GM12878 (cell line): ENCODE data around the gene MKRN2. TPM values are rescaled to one million over a fixed set of nuclear protein-coding genes. Genes with fewer than 3 reads are reported as not detected.
A peak's percentile ranks its signal among the peaks of the same experiment; 100 is the strongest.

Experiments used
- ATAC-seq: fragments of 200-7000 bp; cut with Tn5 transposase; 3 replicates; pipeline ENCODE4 v1.9.1; 2020; ENCODE audit warnings: mild to moderate bottlenecking, moderate library complexity
- BruUV-seq: library from RNA; stranded (reverse); fragments of 400-500 nt; replicated peaks from 2 replicates; lab custom pipeline; 2021; lab: Mats Ljungman, UMichigan
- CTCF ChIA-PET: fragments of 300-600 bp; sonication (Branson Sonifier 250); formaldehyde crosslinking; extraction: SDS; loops from one replicate; lab custom pipeline; 2021; ENCODE audit warnings: inconsistent platforms; lab: Yijun Ruan, JAX
- POLR2A ChIA-PET: fragments of 350-600 bp; formaldehyde crosslinking; extraction: SDS; loops from one replicate; lab custom pipeline; 2021; ENCODE audit warnings: inconsistent platforms; lab: Charles Lee
- RAD21 ChIA-PET: fragments of 300-600 bp; sonication (Branson Sonifier 250); formaldehyde crosslinking; loops from one replicate; lab custom pipeline; 2023; ENCODE audit warnings: antibody characterized with exemption; ENCODE audit not compliant: unreplicated experiment; lab: Charles Lee
- SMC1A ChIA-PET: fragments of 300-600 bp; sonication (Branson Sonifier 250); formaldehyde crosslinking; loops from one replicate; lab custom pipeline; 2023; ENCODE audit not compliant: unreplicated experiment, uncharacterized antibody; lab: Charles Lee
- DNase-seq: peaks from one replicate; pipeline ENCODE4 v3.0.0-alpha.2; 2011; ENCODE audit warnings: low read depth, low spot score
- FAIRE-seq: peaks from 3 replicates; lab custom pipeline; 2011; peaks lifted over from hg19 to GRCh38; lab: Jason Lieb, UNC
- H2AFZ ChIP-seq: 2 replicates; pipeline ENCODE4 v1.6.0; 2011; ENCODE audit warnings: low read depth, low read length, control low read depth; ENCODE audit not compliant: control insufficient read depth
- H3K27ac ChIP-seq: 2 replicates; pipeline ENCODE4 v1.5.1; 2011; ENCODE audit warnings: control low read depth; ENCODE audit not compliant: control insufficient read depth, insufficient read depth
- H3K27me3 ChIP-seq, 2 experiments: replicated peaks in 1 of 2; 2 replicates each; pipeline versions ENCODE4 v1.6.0 to v1.6.1; 2011; ENCODE audit warnings: low read length in 1 of 2; ENCODE audit not compliant: control insufficient read depth in 2 of 2, insufficient read depth in 2 of 2
- H3K36me3 ChIP-seq, 2 experiments: 2 replicates each; pipeline ENCODE4 v1.5.1; 2011; ENCODE audit warnings: low read length in 1 of 2; ENCODE audit not compliant: control insufficient read depth in 2 of 2, insufficient read depth in 2 of 2
- H3K4me1 ChIP-seq: 2 replicates; pipeline ENCODE4 v1.6.1; 2011; ENCODE audit warnings: mild to moderate bottlenecking, low read length, moderate library complexity, mixed read lengths; ENCODE audit not compliant: control insufficient read depth, insufficient read depth
- H3K4me2 ChIP-seq: 2 replicates; pipeline ENCODE4 v1.6.0; 2011; ENCODE audit warnings: control low read depth; ENCODE audit not compliant: control insufficient read depth, insufficient read depth
- H3K4me3 ChIP-seq: fragments of 200-600 bp; sonication (generic); 2 replicates; pipeline ENCODE4 v1.5.1; 2016
- H3K79me2 ChIP-seq: 2 replicates; pipeline ENCODE4 v1.6.0; 2011; ENCODE audit warnings: low read length; ENCODE audit not compliant: control insufficient read depth, insufficient read depth
- H3K9ac ChIP-seq: 2 replicates; pipeline ENCODE4 v1.8.0; 2011; ENCODE audit warnings: low read length, control low read depth, mixed read lengths; ENCODE audit not compliant: control insufficient read depth, insufficient read depth
- H3K9me3 ChIP-seq: replicated peaks from 3 replicates; pipeline ENCODE4 v1.5.1; 2011; ENCODE audit warnings: mild to moderate bottlenecking, low read length; ENCODE audit not compliant: control insufficient read depth, insufficient read depth
- H4K20me1 ChIP-seq: 2 replicates; pipeline ENCODE4 v1.6.0; 2011; ENCODE audit not compliant: control insufficient read depth, insufficient read depth
- ASH2L ChIP-seq: fragments of 300-600, 200-600 bp; sonication (generic); IDR thresholded peaks from 2 replicates; pipeline ENCODE4 v1.6.1; 2017; ENCODE audit warnings: low read depth, mild to moderate bottlenecking, borderline replicate concordance
- BRCA1 ChIP-seq: IDR thresholded peaks from 2 replicates; pipeline ENCODE4 v1.6.1; 2011; ENCODE audit warnings: low read depth, low read length, improper control_type of control experiment
- DPF2 ChIP-seq: fragments of 450-650 bp; IDR thresholded peaks from 2 replicates; pipeline ENCODE4 v1.6.1; 2017; ENCODE audit warnings: mild to moderate bottlenecking
- MTA3 ChIP-seq: IDR thresholded peaks from 2 replicates; pipeline ENCODE4 v1.6.1; 2012; ENCODE audit warnings: low read length, inconsistent platforms, borderline replicate concordance
- PML ChIP-seq: IDR thresholded peaks from 2 replicates; pipeline ENCODE4 v1.6.1; 2012; ENCODE audit warnings: low read length, inconsistent platforms
- SUZ12 ChIP-seq: fragments of 200-600 bp; sonication (generic); IDR thresholded peaks from one replicate; pipeline ENCODE4 v1.6.1; 2018; ENCODE audit warnings: antibody characterized with exemption, mild to moderate bottlenecking; ENCODE audit not compliant: unreplicated experiment
- ZBED1 ChIP-seq: IDR thresholded peaks from 2 replicates; pipeline ENCODE4 v1.6.1; 2016; ENCODE audit warnings: borderline replicate concordance
- WGBS: methylation state at CpG from one replicate; pipeline ENCODE4 v1.1.6; 2016; ENCODE audit warnings: low lambda C conversion rate; ENCODE audit not compliant: insufficient replicate concordance, insufficient coverage; ENCODE audit errors: missing lambda C conversion rate; 5-methylcytosine and 5-hydroxymethylcytosine counted together
- in situ Hi-C: fragments of 300-500 bp; cut with MboI; formaldehyde crosslinking; loops from 9 replicates; pipeline ENCODE4 v1.14.3; 2018; ENCODE audit warnings: mixed read lengths
- intact Hi-C: fragments of 100-400 bp; cut with micrococcal nuclease; formaldehyde crosslinking; loops from one replicate; pipeline ENCODE4 v1.14.2; 2022; ENCODE audit not compliant: unreplicated experiment
- polyA plus RNA-seq, 11 experiments: library from polyadenylated mRNA; depleted of rRNA in 4 of 11; unstranded in 6 of 11; stranded (reverse) in 5 of 11; fragments of >200 nt; fragmentation: Nextera tagmentation in 4 of 11; fragmentation: Illumina TruSeq in 1 of 11; extraction: Ambion mirVana in 4 of 11; extraction: Trizol in 1 of 11; gene quantifications; 1 replicate in 1 of 11; 2 replicates in 10 of 11; pipeline versions ENCODE4 v1.2.1 to v1.2.3, GENCODE V29; 2011 to 2016; ENCODE audit warnings: inconsistent platforms in 2 of 11, missing spikeins in 2 of 11, low read depth in 1 of 11
- total RNA-seq, 4 experiments: library from RNA; depleted of rRNA in 3 of 4; stranded (reverse); fragments of >200 nt in 3 of 4; fragmentation: Illumina TruSeq in 1 of 4; extraction: Trizol in 1 of 4; gene quantifications; 2 replicates each; pipeline versions ENCODE4 v1.2.1 to v1.2.3, GENCODE V29; 2013 to 2021
- TF ChIP-seq, protein P1 (sequence below): fragments of 450-650 bp; IDR thresholded peaks from 2 replicates; pipeline ENCODE4 v1.6.1; 2016; ENCODE audit warnings: mild to moderate bottlenecking
- TF ChIP-seq, protein P2 (sequence below): fragments of 450-650 bp; formaldehyde crosslinking; IDR thresholded peaks from 2 replicates; pipeline ENCODE4 v1.5.0; 2022; ENCODE audit warnings: mild to moderate bottlenecking, missing genetic modification characterization

The MKRN2 gene
- total and polyA plus RNA-seq, 10 of the 15 experiments (the other 5 are each of a cell fraction or from before 2014, with no cell fraction given): 15.4 to 40.7 (median 34.4) TPM

DNA sequence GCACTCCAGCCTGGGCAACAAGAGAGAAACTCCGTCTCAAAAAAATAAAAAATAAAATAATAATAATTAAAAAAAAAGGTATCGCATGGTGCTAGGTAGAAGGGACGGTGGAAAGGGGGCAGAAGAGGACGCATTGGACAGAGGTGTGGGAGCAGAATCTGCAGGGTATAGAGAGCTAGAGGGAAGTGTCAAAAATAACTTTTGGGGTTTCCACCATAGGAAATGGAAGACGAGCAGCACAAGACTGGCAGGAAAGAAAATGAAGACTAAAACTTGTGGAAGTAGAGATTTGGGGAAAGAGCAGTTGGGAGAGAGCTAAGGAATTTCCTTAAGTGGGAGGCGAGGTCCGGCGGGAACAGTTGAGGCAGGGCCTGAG is 585 bp upstream of the MKRN2 start (continued):
- TF ChIP-seq, protein P1, sequence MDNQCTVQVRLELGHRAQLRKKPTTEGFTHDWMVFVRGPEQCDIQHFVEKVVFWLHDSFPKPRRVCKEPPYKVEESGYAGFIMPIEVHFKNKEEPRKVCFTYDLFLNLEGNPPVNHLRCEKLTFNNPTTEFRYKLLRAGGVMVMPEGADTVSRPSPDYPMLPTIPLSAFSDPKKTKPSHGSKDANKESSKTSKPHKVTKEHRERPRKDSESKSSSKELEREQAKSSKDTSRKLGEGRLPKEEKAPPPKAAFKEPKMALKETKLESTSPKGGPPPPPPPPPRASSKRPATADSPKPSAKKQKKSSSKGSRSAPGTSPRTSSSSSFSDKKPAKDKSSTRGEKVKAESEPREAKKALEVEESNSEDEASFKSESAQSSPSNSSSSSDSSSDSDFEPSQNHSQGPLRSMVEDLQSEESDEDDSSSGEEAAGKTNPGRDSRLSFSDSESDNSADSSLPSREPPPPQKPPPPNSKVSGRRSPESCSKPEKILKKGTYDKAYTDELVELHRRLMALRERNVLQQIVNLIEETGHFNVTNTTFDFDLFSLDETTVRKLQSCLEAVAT: 0 out of 2 replicates have a peak, but pooled peaks have one; percentile 7
- TF ChIP-seq, protein P2, sequence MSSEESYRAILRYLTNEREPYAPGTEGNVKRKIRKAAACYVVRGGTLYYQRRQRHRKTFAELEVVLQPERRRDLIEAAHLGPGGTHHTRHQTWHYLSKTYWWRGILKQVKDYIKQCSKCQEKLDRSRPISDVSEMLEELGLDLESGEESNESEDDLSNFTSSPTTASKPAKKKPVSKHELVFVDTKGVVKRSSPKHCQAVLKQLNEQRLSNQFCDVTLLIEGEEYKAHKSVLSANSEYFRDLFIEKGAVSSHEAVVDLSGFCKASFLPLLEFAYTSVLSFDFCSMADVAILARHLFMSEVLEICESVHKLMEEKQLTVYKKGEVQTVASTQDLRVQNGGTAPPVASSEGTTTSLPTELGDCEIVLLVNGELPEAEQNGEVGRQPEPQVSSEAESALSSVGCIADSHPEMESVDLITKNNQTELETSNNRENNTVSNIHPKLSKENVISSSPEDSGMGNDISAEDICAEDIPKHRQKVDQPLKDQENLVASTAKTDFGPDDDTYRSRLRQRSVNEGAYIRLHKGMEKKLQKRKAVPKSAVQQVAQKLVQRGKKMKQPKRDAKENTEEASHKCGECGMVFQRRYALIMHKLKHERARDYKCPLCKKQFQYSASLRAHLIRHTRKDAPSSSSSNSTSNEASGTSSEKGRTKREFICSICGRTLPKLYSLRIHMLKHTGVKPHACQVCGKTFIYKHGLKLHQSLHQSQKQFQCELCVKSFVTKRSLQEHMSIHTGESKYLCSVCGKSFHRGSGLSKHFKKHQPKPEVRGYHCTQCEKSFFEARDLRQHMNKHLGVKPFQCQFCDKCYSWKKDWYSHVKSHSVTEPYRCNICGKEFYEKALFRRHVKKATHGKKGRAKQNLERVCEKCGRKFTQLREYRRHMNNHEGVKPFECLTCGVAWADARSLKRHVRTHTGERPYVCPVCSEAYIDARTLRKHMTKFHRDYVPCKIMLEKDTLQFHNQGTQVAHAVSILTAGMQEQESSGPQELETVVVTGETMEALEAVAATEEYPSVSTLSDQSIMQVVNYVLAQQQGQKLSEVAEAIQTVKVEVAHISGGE (CRISPR knock-in tag): no peak

DNA sequence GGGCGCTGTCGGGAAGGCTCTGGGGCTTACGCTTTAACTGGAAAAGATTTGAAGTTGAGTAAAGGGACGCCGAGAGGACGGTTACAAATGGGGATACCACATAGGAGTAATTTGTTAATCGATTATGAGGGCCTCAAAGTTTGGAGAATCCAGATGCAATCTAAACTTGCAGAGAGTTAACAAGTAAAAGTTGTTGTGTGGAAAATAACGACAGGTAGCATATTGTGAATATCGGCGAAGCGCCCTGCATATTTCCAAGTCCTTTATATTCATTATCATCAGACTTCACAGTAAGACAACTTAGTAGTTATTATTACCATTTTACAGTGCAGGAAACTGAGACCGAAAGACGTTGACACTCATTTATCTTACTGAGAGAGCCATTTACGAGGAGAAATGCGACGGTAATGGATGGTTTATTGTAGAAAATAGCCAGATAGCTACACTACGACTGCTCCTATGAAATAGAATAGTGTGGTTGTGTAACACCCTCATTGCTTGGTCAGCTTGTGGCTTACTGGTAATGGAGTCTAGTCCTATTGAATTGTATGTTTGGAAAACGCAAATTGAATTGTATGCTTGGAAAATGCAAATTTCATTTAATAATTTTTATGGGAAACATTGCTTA is 700 bp downstream of the MKRN2 start:
- H3K27ac ChIP-seq: peak overlapping the region; percentile 89
- ATAC-seq (no peak), FAIRE-seq (no peak), DNase-seq (no peak)
- SMC1A ChIA-PET: interaction anchor here (1.3 to 5.6 kb wide), 2 partner anchors 44 to 104 kb away, joined by 3 to 38 read pairs; partner anchors contain the start of gene RAF1
- intact Hi-C loops (loop anchor here (2.0 to 5.0 kb wide), 4 partner anchors 73 to 420 kb away; partner anchors contain the start of genes RPL32 and TSEN2), in situ Hi-C loops (no loop called here)
- no peaks in the 10 kb centered on the region for H3K27me3 ChIP-seq
- H3K4me2 ChIP-seq: peak overlapping the region; percentile 56
- POLR2A ChIA-PET: interaction anchor here (0.5 to 5.0 kb wide), 6 partner anchors 17 to 157 kb away, joined by 3 to 38 read pairs (median 3); partner anchors contain the start of genes RAF1 and TSEN2
- H3K9ac ChIP-seq: peak overlapping the region; percentile 87
- under 1% methylated on average over 18 of the region's 18 CpGs for WGBS
- RAD21 ChIA-PET: no interaction called here
- H3K79me2 ChIP-seq: peaks cover 58% of the 10 kb centered on the region
- TSS peak; percentile 54 for BruUV-seq
- H3K9me3 ChIP-seq: no peaks in the 10 kb centered on the region
- no peaks in the 10 kb centered on the region for H3K36me3 ChIP-seq
- H3K4me3 ChIP-seq: peak overlapping the region; percentile 95
- H2AFZ ChIP-seq: peak overlapping the region; percentile 82
- no peak for TF ChIP-seq DPF2
- 0 out of 2 replicates have a peak, but pooled peaks have one; percentile 2 for TF ChIP-seq ZBED1
- TF ChIP-seq ASH2L: peak; percentile 11; the same call in 1 of the 2 replicates
- TF ChIP-seq SUZ12: no peak
- no peak for TF ChIP-seq BRCA1
- TF ChIP-seq MTA3: 0 out of 2 replicates have a peak, but pooled peaks have one; percentile 16
- TF ChIP-seq PML: peak; percentile 4; the same call in 1 of the 2 replicates
- CTCF ChIA-PET: interaction anchor here (0.7 to 1.5 kb wide), 2 partner anchors 72 to 74 kb away, joined by 3 to 4 read pairs; partner anchors contain the start of gene TSEN2
- peaks cover 25% of the 10 kb centered on the region for H3K4me1 ChIP-seq
- H4K20me1 ChIP-seq: no peaks in the 10 kb centered on the region
